GM12872 (cell line): ENCODE measurements around the gene NEMF.

ENCODE experiments used
- CTCF ChIP-seq: IDR thresholded peaks from 3 replicates; pipeline ENCODE4 v1.5.1; 2011; ENCODE audit warnings: low read depth, mild to moderate bottlenecking, low read length, moderate library complexity; ENCODE audit not compliant: insufficient read depth

The NEMF gene

GRCh38 chr14:49895480-49895879 lies 42.9 kb upstream of the NEMF start:
- no peak for TF ChIP-seq CTCF

- no peak for TF ChIP-seq CTCF
Observed at GRCh38 chr14:49893309-49894213, 41.0 kb upstream of the NEMF start.

DNA sequence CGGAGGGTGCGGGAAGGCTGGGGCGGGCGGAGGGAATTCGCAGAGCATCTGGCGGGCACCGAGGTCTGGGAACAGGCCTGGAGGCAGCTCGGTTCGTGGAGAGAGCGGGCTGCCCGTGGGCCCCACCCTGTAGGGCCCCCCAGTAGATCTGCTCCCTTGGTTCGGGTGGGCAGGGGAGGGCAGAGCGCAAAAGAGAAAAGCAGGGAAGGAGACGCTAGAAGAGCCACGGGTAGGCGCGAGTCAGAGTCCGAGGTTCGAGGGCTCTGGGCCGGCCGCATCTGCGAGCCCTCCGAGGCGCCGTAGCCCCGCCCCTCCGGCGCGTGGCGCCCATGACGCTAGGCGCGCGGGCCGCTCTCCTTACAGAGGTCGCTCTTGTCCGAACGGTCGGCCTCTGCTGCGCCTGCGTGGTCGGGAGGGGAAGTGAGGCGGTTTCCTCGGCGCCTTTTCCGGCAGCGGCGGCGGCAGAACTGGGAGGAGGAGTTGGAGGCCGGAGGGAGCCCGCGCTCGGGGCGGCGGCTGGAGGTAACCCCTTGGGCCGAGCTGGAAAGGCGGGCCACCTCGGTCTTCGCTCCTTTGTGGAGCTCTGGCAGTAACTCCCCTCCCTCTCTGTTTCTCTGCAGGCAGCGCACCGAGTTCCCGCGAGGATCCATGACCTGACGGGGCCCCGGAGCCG lies 40.2 kb upstream of the NEMF start, which contains the start of gene ARF6:
Gene ARF6, plus strand, starts transcription at position 447 of the 673 bp plus-strand sequence. CDS start 655 bp downstream, outside the sequence.
- TF ChIP-seq CTCF = no peak

GRCh38 chr14:49892301-49892635 lies 39.7 kb upstream of the NEMF start:
- TF ChIP-seq CTCF = no peak

GRCh38 chr14:49888293-49888692 lies 35.7 kb upstream of the NEMF start:
- no peak for TF ChIP-seq CTCF

DNA sequence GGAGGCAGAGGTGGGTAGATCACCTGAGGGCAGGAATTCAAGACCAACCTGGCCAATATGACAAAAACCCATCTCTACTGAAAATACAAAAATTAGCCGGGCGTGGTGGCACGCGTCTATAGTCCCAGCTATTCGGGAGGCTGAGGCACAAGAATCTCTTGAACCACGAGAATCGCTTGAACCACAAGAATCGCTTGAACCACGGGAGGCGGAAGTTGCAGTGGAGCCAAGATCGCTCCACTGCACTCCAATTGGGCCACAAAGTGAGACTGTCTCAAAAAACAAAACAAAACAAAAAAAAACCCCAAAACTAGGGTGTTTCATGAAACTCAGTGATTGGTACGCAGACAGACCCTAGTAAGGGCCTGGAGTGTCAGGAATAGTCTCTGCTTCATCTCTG lies 33.9 kb upstream of the NEMF start:
- TF ChIP-seq CTCF = no peak

DNA sequence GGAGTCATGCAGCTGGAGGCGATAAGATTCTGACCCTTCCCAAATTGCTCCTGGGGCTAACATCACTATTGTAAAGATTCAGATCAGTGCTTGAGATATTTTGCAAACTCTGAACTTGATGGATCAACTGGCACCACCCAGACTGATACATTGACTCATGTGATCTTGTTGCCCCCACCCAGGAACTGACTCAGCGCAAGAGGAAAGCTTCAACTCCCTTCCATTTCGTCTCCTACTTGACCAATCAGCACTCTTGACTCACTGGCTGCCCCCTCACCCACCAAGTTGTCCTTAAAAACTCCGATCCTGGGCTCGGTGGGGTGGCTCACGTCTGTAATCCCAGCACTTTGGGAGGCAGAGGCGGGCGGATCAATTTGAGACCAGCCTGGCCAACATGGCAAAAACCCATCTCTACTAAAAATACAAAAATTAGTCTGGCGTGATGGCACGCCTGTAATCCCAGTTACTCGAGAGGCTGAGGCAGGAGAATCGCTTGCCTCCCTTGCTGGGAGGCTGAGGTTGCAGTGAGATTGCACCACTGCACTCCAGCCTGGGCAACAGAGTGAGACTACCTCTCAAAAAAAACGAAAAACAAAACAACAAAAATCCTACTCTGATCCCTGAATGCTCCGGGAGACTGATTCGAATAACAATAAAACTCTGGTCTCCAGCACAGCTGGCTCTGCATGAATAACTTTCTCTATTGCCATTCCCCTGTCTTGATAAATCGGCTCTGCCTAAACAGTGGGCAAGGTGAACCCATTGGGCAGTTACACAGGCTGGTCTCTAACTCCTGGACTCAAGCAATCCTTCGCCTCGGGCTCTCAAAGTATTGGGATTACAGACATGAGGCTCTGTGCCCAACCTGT lies 30.5 kb upstream of the NEMF start:
- TF ChIP-seq CTCF = no peak
